GM12878 (cell line): ENCODE measurements around the gene ZNF467. TPM values are rescaled to one million over a fixed set of nuclear protein-coding genes. Genes with fewer than 3 reads are reported as not detected.

Source experiments
- CBX3 ChIP-seq: fragments of 200-600 bp; sonication (generic); IDR thresholded peaks from 2 replicates; pipeline ENCODE4 v1.6.1; 2016; ENCODE audit warnings: low read depth, borderline replicate concordance
- HDAC2 ChIP-seq: fragments of 200-600 bp; sonication (generic); IDR thresholded peaks from 2 replicates; pipeline ENCODE4 v1.6.1; 2017
- RB1 ChIP-seq: fragments of 450-650 bp; formaldehyde crosslinking; IDR thresholded peaks from 2 replicates; pipeline ENCODE4 v1.6.1; 2017; ENCODE audit warnings: mild to moderate bottlenecking, borderline replicate concordance
- ZNF207 ChIP-seq: fragments of 450-650 bp; IDR thresholded peaks from 2 replicates; pipeline ENCODE4 v1.6.1; 2014; ENCODE audit warnings: antibody characterized with exemption, mild to moderate bottlenecking, borderline replicate concordance
- polyA plus RNA-seq, 11 experiments: library from polyadenylated mRNA; depleted of rRNA in 4 of 11; unstranded in 6 of 11; stranded (reverse) in 5 of 11; fragments of >200 nt; fragmentation: Nextera tagmentation in 4 of 11; fragmentation: Illumina TruSeq in 1 of 11; extraction: Ambion mirVana in 4 of 11; extraction: Trizol in 1 of 11; gene quantifications; 1 replicate in 1 of 11; 2 replicates in 10 of 11; pipeline versions ENCODE4 v1.2.1 to v1.2.3, GENCODE V29; 2011 to 2016; ENCODE audit warnings: inconsistent platforms in 2 of 11, missing spikeins in 2 of 11, low read depth in 1 of 11
- total RNA-seq, 4 experiments: library from RNA; depleted of rRNA in 3 of 4; stranded (reverse); fragments of >200 nt in 3 of 4; fragmentation: Illumina TruSeq in 1 of 4; extraction: Trizol in 1 of 4; gene quantifications; 2 replicates each; pipeline versions ENCODE4 v1.2.1 to v1.2.3, GENCODE V29; 2013 to 2021
- TF ChIP-seq, protein P1 (sequence below): fragments of 450-650 bp; IDR thresholded peaks from 2 replicates; pipeline ENCODE4 v1.6.1; 2017; ENCODE audit warnings: borderline replicate concordance
- TF ChIP-seq, protein P2 (sequence below): fragments of 450-650 bp; formaldehyde crosslinking; IDR thresholded peaks from 2 replicates; pipeline ENCODE4 v1.5.0; 2022; ENCODE audit warnings: mild to moderate bottlenecking, missing genetic modification characterization
- TF ChIP-seq, protein P3 (sequence below): IDR thresholded peaks from 2 replicates; pipeline ENCODE4 v1.6.1; 2012; ENCODE audit warnings: improper control_type of control experiment, low read depth, low read length; ENCODE audit not compliant: insufficient replicate concordance
- TF ChIP-seq, protein P4 (sequence below): fragments of 450-650 bp; IDR thresholded peaks from 2 replicates; pipeline ENCODE4 v1.6.1; 2016; ENCODE audit warnings: mild to moderate bottlenecking
- TF ChIP-seq, protein P5 (sequence below): IDR thresholded peaks from 2 replicates; pipeline ENCODE4 v1.6.1; 2011; ENCODE audit warnings: borderline replicate concordance, low read depth, mild to moderate bottlenecking, moderate library complexity, mixed read lengths, low read length; ENCODE audit not compliant: insufficient read depth; ENCODE audit errors: extremely low read length
- TF ChIP-seq, protein P6 (sequence below): fragments of 450-650 bp; IDR thresholded peaks from 2 replicates; pipeline ENCODE4 v1.6.1; 2016; ENCODE audit warnings: mild to moderate bottlenecking

Gene ZNF467
- total and polyA plus RNA-seq, 10 of the 15 experiments (the other 5 are each of a cell fraction or from before 2014, with no cell fraction given) = not detected

DNA sequence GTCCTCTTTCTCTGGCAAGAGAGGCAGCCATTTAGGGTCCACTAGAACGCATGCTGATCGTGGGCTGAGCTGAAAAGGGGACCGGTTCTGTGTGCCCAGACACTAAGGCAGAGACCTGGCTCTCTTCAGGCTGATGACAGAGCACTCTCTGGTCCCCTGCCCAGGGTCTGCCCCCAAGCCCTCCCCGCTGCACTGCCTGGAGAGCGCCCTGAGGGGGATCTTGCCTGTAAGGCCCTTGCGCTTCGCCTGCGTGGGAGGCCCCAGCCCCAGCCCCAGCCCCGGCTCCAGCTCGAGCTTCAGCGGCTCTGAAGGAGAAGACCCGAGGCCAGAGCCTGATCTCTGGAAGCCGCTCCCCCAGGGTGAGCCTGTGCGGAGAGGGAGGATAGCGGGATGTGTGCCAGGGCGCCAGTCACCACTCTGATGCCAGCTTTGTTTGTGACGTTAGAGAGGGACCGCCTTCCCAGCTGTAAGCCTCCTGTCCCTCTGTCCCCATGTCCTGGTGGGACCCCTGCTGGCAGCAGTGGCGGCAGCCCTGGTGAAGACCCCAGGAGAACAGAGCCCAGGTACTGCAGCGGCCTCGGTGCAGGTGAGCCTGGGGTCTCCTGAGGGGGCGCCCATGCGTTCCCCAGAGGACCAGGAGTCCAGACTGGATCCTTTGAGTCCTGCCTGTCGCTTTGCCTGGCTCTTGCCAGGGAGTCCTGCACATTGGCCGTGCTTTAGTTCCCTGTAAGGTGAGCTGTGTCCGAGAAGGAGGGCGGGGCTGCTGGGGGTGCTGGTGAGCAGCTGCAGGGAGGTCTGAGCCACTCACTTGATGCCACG lies 43.2 kb downstream of the ZNF467 start (continued):
- TF ChIP-seq, protein P1, sequence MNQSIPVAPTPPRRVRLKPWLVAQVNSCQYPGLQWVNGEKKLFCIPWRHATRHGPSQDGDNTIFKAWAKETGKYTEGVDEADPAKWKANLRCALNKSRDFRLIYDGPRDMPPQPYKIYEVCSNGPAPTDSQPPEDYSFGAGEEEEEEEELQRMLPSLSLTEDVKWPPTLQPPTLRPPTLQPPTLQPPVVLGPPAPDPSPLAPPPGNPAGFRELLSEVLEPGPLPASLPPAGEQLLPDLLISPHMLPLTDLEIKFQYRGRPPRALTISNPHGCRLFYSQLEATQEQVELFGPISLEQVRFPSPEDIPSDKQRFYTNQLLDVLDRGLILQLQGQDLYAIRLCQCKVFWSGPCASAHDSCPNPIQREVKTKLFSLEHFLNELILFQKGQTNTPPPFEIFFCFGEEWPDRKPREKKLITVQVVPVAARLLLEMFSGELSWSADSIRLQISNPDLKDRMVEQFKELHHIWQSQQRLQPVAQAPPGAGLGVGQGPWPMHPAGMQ = no peak
- TF ChIP-seq, protein P2, sequence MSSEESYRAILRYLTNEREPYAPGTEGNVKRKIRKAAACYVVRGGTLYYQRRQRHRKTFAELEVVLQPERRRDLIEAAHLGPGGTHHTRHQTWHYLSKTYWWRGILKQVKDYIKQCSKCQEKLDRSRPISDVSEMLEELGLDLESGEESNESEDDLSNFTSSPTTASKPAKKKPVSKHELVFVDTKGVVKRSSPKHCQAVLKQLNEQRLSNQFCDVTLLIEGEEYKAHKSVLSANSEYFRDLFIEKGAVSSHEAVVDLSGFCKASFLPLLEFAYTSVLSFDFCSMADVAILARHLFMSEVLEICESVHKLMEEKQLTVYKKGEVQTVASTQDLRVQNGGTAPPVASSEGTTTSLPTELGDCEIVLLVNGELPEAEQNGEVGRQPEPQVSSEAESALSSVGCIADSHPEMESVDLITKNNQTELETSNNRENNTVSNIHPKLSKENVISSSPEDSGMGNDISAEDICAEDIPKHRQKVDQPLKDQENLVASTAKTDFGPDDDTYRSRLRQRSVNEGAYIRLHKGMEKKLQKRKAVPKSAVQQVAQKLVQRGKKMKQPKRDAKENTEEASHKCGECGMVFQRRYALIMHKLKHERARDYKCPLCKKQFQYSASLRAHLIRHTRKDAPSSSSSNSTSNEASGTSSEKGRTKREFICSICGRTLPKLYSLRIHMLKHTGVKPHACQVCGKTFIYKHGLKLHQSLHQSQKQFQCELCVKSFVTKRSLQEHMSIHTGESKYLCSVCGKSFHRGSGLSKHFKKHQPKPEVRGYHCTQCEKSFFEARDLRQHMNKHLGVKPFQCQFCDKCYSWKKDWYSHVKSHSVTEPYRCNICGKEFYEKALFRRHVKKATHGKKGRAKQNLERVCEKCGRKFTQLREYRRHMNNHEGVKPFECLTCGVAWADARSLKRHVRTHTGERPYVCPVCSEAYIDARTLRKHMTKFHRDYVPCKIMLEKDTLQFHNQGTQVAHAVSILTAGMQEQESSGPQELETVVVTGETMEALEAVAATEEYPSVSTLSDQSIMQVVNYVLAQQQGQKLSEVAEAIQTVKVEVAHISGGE (CRISPR knock-in tag) = no peak
- TF ChIP-seq RB1 = no peak
- TF ChIP-seq, protein P3, sequence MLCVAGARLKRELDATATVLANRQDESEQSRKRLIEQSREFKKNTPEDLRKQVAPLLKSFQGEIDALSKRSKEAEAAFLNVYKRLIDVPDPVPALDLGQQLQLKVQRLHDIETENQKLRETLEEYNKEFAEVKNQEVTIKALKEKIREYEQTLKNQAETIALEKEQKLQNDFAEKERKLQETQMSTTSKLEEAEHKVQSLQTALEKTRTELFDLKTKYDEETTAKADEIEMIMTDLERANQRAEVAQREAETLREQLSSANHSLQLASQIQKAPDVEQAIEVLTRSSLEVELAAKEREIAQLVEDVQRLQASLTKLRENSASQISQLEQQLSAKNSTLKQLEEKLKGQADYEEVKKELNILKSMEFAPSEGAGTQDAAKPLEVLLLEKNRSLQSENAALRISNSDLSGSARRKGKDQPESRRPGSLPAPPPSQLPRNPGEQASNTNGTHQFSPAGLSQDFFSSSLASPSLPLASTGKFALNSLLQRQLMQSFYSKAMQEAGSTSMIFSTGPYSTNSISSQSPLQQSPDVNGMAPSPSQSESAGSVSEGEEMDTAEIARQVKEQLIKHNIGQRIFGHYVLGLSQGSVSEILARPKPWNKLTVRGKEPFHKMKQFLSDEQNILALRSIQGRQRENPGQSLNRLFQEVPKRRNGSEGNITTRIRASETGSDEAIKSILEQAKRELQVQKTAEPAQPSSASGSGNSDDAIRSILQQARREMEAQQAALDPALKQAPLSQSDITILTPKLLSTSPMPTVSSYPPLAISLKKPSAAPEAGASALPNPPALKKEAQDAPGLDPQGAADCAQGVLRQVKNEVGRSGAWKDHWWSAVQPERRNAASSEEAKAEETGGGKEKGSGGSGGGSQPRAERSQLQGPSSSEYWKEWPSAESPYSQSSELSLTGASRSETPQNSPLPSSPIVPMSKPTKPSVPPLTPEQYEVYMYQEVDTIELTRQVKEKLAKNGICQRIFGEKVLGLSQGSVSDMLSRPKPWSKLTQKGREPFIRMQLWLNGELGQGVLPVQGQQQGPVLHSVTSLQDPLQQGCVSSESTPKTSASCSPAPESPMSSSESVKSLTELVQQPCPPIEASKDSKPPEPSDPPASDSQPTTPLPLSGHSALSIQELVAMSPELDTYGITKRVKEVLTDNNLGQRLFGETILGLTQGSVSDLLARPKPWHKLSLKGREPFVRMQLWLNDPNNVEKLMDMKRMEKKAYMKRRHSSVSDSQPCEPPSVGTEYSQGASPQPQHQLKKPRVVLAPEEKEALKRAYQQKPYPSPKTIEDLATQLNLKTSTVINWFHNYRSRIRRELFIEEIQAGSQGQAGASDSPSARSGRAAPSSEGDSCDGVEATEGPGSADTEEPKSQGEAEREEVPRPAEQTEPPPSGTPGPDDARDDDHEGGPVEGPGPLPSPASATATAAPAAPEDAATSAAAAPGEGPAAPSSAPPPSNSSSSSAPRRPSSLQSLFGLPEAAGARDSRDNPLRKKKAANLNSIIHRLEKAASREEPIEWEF = no peak
- TF ChIP-seq, protein P4, sequence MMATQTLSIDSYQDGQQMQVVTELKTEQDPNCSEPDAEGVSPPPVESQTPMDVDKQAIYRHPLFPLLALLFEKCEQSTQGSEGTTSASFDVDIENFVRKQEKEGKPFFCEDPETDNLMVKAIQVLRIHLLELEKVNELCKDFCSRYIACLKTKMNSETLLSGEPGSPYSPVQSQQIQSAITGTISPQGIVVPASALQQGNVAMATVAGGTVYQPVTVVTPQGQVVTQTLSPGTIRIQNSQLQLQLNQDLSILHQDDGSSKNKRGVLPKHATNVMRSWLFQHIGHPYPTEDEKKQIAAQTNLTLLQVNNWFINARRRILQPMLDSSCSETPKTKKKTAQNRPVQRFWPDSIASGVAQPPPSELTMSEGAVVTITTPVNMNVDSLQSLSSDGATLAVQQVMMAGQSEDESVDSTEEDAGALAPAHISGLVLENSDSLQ = no peak
- no peak for TF ChIP-seq CBX3
- no peak for TF ChIP-seq HDAC2
- TF ChIP-seq, protein P5, sequence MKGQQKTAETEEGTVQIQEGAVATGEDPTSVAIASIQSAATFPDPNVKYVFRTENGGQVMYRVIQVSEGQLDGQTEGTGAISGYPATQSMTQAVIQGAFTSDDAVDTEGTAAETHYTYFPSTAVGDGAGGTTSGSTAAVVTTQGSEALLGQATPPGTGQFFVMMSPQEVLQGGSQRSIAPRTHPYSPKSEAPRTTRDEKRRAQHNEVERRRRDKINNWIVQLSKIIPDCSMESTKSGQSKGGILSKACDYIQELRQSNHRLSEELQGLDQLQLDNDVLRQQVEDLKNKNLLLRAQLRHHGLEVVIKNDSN = no peak
- no peak for TF ChIP-seq ZNF207
- TF ChIP-seq, protein P6, sequence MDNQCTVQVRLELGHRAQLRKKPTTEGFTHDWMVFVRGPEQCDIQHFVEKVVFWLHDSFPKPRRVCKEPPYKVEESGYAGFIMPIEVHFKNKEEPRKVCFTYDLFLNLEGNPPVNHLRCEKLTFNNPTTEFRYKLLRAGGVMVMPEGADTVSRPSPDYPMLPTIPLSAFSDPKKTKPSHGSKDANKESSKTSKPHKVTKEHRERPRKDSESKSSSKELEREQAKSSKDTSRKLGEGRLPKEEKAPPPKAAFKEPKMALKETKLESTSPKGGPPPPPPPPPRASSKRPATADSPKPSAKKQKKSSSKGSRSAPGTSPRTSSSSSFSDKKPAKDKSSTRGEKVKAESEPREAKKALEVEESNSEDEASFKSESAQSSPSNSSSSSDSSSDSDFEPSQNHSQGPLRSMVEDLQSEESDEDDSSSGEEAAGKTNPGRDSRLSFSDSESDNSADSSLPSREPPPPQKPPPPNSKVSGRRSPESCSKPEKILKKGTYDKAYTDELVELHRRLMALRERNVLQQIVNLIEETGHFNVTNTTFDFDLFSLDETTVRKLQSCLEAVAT = no peak
